H1 (cell line): ENCODE data around the gene MAP2K5. TPM values are rescaled to one million over a fixed set of nuclear protein-coding genes. Genes with fewer than 3 reads are reported as not detected.

Experiments
- CBX8 ChIP-seq: fragments of 300-800, 300-1000 bp; sonication (generic); IDR thresholded peaks from 2 replicates; pipeline ENCODE4 v1.7.1; 2016; ENCODE audit warnings: low read depth, low read length, borderline replicate concordance
- CREB1 ChIP-seq: IDR thresholded peaks from 2 replicates; pipeline ENCODE4 v1.6.1; 2012; ENCODE audit warnings: inconsistent platforms
- FOSL1 ChIP-seq: IDR thresholded peaks from 2 replicates; pipeline ENCODE4 v1.6.1; 2011; ENCODE audit warnings: mild to moderate bottlenecking, low read depth, low read length, moderate library complexity; ENCODE audit not compliant: insufficient read depth
- GABPA ChIP-seq: IDR thresholded peaks from 2 replicates; pipeline ENCODE4 v1.6.1; 2011; ENCODE audit warnings: mild to moderate bottlenecking, low read length, moderate library complexity, borderline replicate concordance; ENCODE audit not compliant: insufficient read depth
- SAP30 ChIP-seq: fragments of 300-600 bp; sonication (generic); IDR thresholded peaks from 2 replicates; pipeline ENCODE4 v1.7.1; 2012; ENCODE audit warnings: low read length, moderate library complexity, mild to moderate bottlenecking, inconsistent platforms; ENCODE audit not compliant: insufficient read depth, insufficient replicate concordance
- SIN3A ChIP-seq, 2 experiments: IDR thresholded peaks in 1 of 2; conservative IDR thresholded peaks in 1 of 2; 2 replicates each; pipeline ENCODE4 v1.6.1; 2011 to 2012; ENCODE audit warnings: low read length in 2 of 2, improper control_type of control experiment in 1 of 2, low read depth in 1 of 2, mild to moderate bottlenecking in 1 of 2
- SP1 ChIP-seq: IDR thresholded peaks from 2 replicates; pipeline ENCODE4 v1.6.1; 2011; ENCODE audit warnings: low read depth, low read length
- TCF12 ChIP-seq: IDR thresholded peaks from 2 replicates; pipeline ENCODE4 v1.6.1; 2011; ENCODE audit warnings: low read depth, mild to moderate bottlenecking, low read length
- polyA plus RNA-seq, 7 experiments: library from polyadenylated mRNA; depleted of rRNA in 3 of 7; stranded (reverse) in 5 of 7; unstranded in 2 of 7; fragments of >200 nt in 5 of 7; fragments of 200-250 nt in 2 of 7; gene quantifications; 1 replicate in 5 of 7; 2 replicates in 1 of 7; 4 replicates in 1 of 7; pipeline versions ENCODE4 v1.2.1 to v1.2.3, GENCODE V29; 2011 to 2013; ENCODE audit warnings: missing spikeins in 2 of 7, mixed read lengths in 2 of 7
- total RNA-seq: library from RNA; stranded (reverse); fragmentation: NEBNext Ultra II Directional; extraction: Animal tissue kit (Norgen Biotek cat#: 25700); gene quantifications from 2 replicates; pipeline ENCODE4 v1.2.1, GENCODE V29; 2021
- TF ChIP-seq, protein P1 (sequence below): fragments of 300-600 bp; sonication (generic); IDR thresholded peaks from 2 replicates; pipeline ENCODE4 v1.7.1; 2012; ENCODE audit warnings: low read length, moderate library complexity, mild to moderate bottlenecking, inconsistent platforms; ENCODE audit not compliant: insufficient replicate concordance
- TF ChIP-seq, protein P2 (sequence below): IDR thresholded peaks from 2 replicates; pipeline ENCODE4 v1.6.1; 2011; ENCODE audit warnings: low read depth, mild to moderate bottlenecking, low read length; ENCODE audit not compliant: insufficient read depth

The MAP2K5 gene
- total and polyA plus RNA-seq, 2 of the 8 experiments (the other 6 are each of a cell fraction or from before 2014, with no cell fraction given): 4.4 to 15.8 TPM

DNA sequence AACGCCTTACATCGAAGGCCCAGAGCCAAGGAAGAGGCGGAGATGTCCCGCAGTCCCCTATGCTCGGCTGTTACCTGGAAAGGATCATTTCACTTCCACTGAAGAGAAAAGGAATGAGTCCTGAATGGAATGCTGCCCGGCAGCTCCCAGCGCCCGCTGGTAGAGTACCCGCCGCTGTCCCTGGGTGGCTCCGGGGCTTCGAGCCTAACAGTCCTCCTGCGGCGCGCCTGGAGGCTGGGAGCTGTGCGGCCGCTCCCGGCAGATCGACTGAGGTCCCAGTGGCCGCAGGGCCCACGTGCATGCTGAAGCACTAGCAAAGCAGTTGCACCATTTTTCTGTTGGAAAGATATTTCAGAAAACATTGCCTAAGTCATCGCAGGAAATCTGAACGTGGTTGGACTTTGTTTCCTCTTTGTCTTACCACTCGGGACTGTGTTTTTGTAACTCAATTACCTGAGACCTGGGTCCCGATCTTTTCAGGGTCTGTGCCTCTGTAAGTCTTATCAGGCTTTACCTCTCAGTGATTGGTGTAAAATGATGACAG lies 296.4 kb downstream of the MAP2K5 start (continued):
- TF ChIP-seq, protein P1, sequence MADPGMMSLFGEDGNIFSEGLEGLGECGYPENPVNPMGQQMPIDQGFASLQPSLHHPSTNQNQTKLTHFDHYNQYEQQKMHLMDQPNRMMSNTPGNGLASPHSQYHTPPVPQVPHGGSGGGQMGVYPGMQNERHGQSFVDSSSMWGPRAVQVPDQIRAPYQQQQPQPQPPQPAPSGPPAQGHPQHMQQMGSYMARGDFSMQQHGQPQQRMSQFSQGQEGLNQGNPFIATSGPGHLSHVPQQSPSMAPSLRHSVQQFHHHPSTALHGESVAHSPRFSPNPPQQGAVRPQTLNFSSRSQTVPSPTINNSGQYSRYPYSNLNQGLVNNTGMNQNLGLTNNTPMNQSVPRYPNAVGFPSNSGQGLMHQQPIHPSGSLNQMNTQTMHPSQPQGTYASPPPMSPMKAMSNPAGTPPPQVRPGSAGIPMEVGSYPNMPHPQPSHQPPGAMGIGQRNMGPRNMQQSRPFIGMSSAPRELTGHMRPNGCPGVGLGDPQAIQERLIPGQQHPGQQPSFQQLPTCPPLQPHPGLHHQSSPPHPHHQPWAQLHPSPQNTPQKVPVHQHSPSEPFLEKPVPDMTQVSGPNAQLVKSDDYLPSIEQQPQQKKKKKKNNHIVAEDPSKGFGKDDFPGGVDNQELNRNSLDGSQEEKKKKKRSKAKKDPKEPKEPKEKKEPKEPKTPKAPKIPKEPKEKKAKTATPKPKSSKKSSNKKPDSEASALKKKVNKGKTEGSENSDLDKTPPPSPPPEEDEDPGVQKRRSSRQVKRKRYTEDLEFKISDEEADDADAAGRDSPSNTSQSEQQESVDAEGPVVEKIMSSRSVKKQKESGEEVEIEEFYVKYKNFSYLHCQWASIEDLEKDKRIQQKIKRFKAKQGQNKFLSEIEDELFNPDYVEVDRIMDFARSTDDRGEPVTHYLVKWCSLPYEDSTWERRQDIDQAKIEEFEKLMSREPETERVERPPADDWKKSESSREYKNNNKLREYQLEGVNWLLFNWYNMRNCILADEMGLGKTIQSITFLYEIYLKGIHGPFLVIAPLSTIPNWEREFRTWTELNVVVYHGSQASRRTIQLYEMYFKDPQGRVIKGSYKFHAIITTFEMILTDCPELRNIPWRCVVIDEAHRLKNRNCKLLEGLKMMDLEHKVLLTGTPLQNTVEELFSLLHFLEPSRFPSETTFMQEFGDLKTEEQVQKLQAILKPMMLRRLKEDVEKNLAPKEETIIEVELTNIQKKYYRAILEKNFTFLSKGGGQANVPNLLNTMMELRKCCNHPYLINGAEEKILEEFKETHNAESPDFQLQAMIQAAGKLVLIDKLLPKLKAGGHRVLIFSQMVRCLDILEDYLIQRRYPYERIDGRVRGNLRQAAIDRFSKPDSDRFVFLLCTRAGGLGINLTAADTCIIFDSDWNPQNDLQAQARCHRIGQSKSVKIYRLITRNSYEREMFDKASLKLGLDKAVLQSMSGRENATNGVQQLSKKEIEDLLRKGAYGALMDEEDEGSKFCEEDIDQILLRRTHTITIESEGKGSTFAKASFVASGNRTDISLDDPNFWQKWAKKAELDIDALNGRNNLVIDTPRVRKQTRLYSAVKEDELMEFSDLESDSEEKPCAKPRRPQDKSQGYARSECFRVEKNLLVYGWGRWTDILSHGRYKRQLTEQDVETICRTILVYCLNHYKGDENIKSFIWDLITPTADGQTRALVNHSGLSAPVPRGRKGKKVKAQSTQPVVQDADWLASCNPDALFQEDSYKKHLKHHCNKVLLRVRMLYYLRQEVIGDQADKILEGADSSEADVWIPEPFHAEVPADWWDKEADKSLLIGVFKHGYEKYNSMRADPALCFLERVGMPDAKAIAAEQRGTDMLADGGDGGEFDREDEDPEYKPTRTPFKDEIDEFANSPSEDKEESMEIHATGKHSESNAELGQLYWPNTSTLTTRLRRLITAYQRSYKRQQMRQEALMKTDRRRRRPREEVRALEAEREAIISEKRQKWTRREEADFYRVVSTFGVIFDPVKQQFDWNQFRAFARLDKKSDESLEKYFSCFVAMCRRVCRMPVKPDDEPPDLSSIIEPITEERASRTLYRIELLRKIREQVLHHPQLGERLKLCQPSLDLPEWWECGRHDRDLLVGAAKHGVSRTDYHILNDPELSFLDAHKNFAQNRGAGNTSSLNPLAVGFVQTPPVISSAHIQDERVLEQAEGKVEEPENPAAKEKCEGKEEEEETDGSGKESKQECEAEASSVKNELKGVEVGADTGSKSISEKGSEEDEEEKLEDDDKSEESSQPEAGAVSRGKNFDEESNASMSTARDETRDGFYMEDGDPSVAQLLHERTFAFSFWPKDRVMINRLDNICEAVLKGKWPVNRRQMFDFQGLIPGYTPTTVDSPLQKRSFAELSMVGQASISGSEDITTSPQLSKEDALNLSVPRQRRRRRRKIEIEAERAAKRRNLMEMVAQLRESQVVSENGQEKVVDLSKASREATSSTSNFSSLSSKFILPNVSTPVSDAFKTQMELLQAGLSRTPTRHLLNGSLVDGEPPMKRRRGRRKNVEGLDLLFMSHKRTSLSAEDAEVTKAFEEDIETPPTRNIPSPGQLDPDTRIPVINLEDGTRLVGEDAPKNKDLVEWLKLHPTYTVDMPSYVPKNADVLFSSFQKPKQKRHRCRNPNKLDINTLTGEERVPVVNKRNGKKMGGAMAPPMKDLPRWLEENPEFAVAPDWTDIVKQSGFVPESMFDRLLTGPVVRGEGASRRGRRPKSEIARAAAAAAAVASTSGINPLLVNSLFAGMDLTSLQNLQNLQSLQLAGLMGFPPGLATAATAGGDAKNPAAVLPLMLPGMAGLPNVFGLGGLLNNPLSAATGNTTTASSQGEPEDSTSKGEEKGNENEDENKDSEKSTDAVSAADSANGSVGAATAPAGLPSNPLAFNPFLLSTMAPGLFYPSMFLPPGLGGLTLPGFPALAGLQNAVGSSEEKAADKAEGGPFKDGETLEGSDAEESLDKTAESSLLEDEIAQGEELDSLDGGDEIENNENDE: peak; percentile 3
- TF ChIP-seq CBX8: no peak
- TF ChIP-seq GABPA: no peak
- no peak for TF ChIP-seq TCF12
- TF ChIP-seq SAP30: no peak
- TF ChIP-seq FOSL1: no peak
- TF ChIP-seq, protein P2, sequence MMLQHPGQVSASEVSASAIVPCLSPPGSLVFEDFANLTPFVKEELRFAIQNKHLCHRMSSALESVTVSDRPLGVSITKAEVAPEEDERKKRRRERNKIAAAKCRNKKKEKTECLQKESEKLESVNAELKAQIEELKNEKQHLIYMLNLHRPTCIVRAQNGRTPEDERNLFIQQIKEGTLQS: no peak
- no peak; the same call in 1 of the 2 replicates for TF ChIP-seq CREB1
- peak in 1 of 2 experiments; percentile 44; a peak in 1 of 4 replicates for TF ChIP-seq SIN3A (conservative IDR thresholded peaks at IDR 0.05 in 1 of 2, IDR thresholded peaks at IDR 0.05 in 1 of 2; ENCODE audit: low read depth in 1 of 2, low read length in 2 of 2)
- no peak for TF ChIP-seq SP1
